Measurements from ENCODE around the gene NLRC5.

Gene NLRC5

GRCh38 chr16:57019746-57020145 is 30.4 kb downstream of the NLRC5 start:
- no peak for TF ChIP-seq CTCF (IDR thresholded peaks at IDR 0.05; ENCODE audit: unreplicated experiment in 3 of 3)
- Mint-ChIP-seq H3K27me3 (ENCODE audit: low read depth) (peaks cover 16% of the 10 kb centered on the region), H3K4me3 (no peak overlapping the region), H3K27ac (no peak overlapping the region), H3K9me3 (peaks cover 2% of the 10 kb centered on the region), H3K4me1 (no peaks in the 10 kb centered on the region), H3K36me3 (ENCODE audit: low read depth) (no peaks in the 10 kb centered on the region)

- Mint-ChIP-seq H3K9me3 (no peaks in the 10 kb centered on the region), H3K4me1 (no peaks in the 10 kb centered on the region), H3K27me3 (ENCODE audit: low read depth) (peaks cover 14% of the 10 kb centered on the region), H3K4me3 (no peak overlapping the region), H3K27ac (no peak overlapping the region), H3K36me3 (ENCODE audit: low read depth) (no peaks in the 10 kb centered on the region)
- no peak for TF ChIP-seq CTCF (IDR thresholded peaks at IDR 0.05; ENCODE audit: unreplicated experiment in 3 of 3)
Observed at GRCh38 chr16:57020651-57021050, 31.3 kb downstream of the NLRC5 start.

GRCh38 chr16:57021757-57022156 is 32.4 kb downstream of the NLRC5 start:
- no peak overlapping the region for H3K27ac Mint-ChIP-seq
- H3K4me3 Mint-ChIP-seq, result no peak overlapping the region
- H3K4me1 Mint-ChIP-seq, result no peaks in the 10 kb centered on the region
- H3K9me3 Mint-ChIP-seq, result no peaks in the 10 kb centered on the region
- peaks cover 16% of the 10 kb centered on the region for H3K27me3 Mint-ChIP-seq (ENCODE audit: low read depth)
- no peaks in the 10 kb centered on the region for H3K36me3 Mint-ChIP-seq (ENCODE audit: low read depth)
- no peak for TF ChIP-seq CTCF (IDR thresholded peaks at IDR 0.05; ENCODE audit: unreplicated experiment in 3 of 3)

- H3K27ac Mint-ChIP-seq, result no peak overlapping the region
- H3K27me3 Mint-ChIP-seq (ENCODE audit: low read depth), result peaks cover 19% of the 10 kb centered on the region
- TF ChIP-seq CTCF (IDR thresholded peaks at IDR 0.05; ENCODE audit: unreplicated experiment in 3 of 3), result no peak
- no peaks in the 10 kb centered on the region for H3K36me3 Mint-ChIP-seq (ENCODE audit: low read depth)
- no peaks in the 10 kb centered on the region for H3K9me3 Mint-ChIP-seq
- no peaks in the 10 kb centered on the region for H3K4me1 Mint-ChIP-seq
- no peak overlapping the region for H3K4me3 Mint-ChIP-seq
Observed at GRCh38 chr16:57022445-57022844, 33.1 kb downstream of the NLRC5 start.

- Mint-ChIP-seq H3K36me3 (ENCODE audit: low read depth) (no peaks in the 10 kb centered on the region), H3K27me3 (ENCODE audit: low read depth) (peaks cover 24% of the 10 kb centered on the region), H3K27ac (no peak overlapping the region), H3K4me1 (no peaks in the 10 kb centered on the region), H3K4me3 (no peak overlapping the region), H3K9me3 (no peaks in the 10 kb centered on the region)
- no peak for TF ChIP-seq CTCF (IDR thresholded peaks at IDR 0.05; ENCODE audit: unreplicated experiment in 3 of 3)
Observed at GRCh38 chr16:57023541-57024249, 34.3 kb downstream of the NLRC5 start.
